ENCODE results near the gene DAGLA.
"Not testable (repeated sequence)": the region's sequence is repeated elsewhere in the genome, so short reads cannot be mapped to it uniquely, and the experiment has no call there.

DAGLA gene

GRCh38 chr11:61667684-61668305 lies 12.4 kb upstream of the DAGLA start:
- DNase-seq = no peak

- DNase-seq = no peak
These were observed 10.8 kb upstream of the DAGLA start for GRCh38 chr11:61669417-61669816.

GRCh38 chr11:61670626-61671025 lies 9.6 kb upstream of the DAGLA start:
- no peak for DNase-seq

- no peak for DNase-seq
These were observed 8.7 kb upstream of the DAGLA start for GRCh38 chr11:61671527-61671926.

GRCh38 chr11:61673946-61674467 lies 6.2 kb upstream of the DAGLA start:
- DNase-seq = not testable (repeated sequence)

- DNase-seq = no peak
These were observed 4.4 kb upstream of the DAGLA start for GRCh38 chr11:61675826-61676225.

GRCh38 chr11:61679296-61679695 lies 895 bp upstream of the DAGLA start:
- DNase-seq = no peak

GRCh38 chr11:61680622-61681221 lies 531 bp downstream of the DAGLA start:
- DNase-seq = no peak

GRCh38 chr11:61682093-61682732 lies 2.0 kb downstream of the DAGLA start:
- no peak for DNase-seq

- no peak for DNase-seq
These were observed 2.9 kb downstream of the DAGLA start for GRCh38 chr11:61682906-61683675.

GRCh38 chr11:61683961-61684869 lies 4.0 kb downstream of the DAGLA start:
- DNase-seq = no peak

GRCh38 chr11:61684870-61685616 lies 4.9 kb downstream of the DAGLA start:
- DNase-seq = no peak

GRCh38 chr11:61685617-61685967 lies 5.4 kb downstream of the DAGLA start:
- DNase-seq = no peak

GRCh38 chr11:61686066-61686465 lies 5.9 kb downstream of the DAGLA start:
- no peak for DNase-seq

GRCh38 chr11:61686469-61686868 lies 6.3 kb downstream of the DAGLA start:
- no peak for DNase-seq

- DNase-seq = no peak
These were observed 7.2 kb downstream of the DAGLA start for GRCh38 chr11:61687420-61687819.

GRCh38 chr11:61688365-61689163 lies 8.4 kb downstream of the DAGLA start:
- no peak for DNase-seq

GRCh38 chr11:61689164-61689496 lies 8.9 kb downstream of the DAGLA start:
- DNase-seq = no peak

- no peak for DNase-seq
These were observed 10.7 kb downstream of the DAGLA start for GRCh38 chr11:61690706-61691379.

GRCh38 chr11:61691380-61692156 lies 11.4 kb downstream of the DAGLA start:
- no peak for DNase-seq

Measured in GF-D8 (cell line).